ENCODE measurements around the gene CLIP1.

Gene CLIP1

DNA sequence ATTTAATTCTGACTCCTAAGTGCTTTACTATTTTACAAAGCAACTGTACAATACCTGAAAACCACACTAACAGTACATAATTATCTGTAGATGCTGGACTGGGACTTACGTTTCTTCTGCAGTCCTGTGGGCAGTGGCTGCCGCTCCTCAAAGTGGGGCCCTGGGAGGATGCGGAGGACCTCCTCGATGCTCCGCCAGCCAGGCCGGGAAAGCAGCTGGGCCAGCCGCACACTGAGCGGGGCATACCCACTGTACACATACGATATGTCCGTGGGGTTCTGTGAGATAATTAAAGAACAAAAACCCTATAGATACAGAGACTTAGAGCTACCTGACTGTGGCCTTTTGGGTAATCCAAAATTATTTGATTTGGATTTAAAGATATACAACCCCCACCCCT is 189.8 kb downstream of the CLIP1 start:
- H3K4me3 ChIP-seq (ENCODE audit: low read length) = no peak overlapping the region
- H3K27me3 ChIP-seq (replicated peaks; ENCODE audit: insufficient read depth, low read length) = no peaks in the 10 kb centered on the region
- no peak overlapping the region for H3K9ac ChIP-seq (ENCODE audit: low read length)
- no peak overlapping the region for H3K4me2 ChIP-seq (ENCODE audit: low read depth, low read length)
- no peak overlapping the region for H2AFZ ChIP-seq (ENCODE audit: low read length)
- H3K79me2 ChIP-seq (ENCODE audit: low read length) = no peaks in the 10 kb centered on the region
- no peaks in the 10 kb centered on the region for H3K4me1 ChIP-seq (ENCODE audit: low read length)
- H3F3A ChIP-seq (ENCODE audit: insufficient read depth, low read length) = no peaks in the 10 kb centered on the region
- H3K9me2 ChIP-seq (replicated peaks; ENCODE audit: insufficient read depth, low read length) = no peaks in the 10 kb centered on the region
- no peaks in the 10 kb centered on the region for H3K9me3 ChIP-seq (replicated peaks; ENCODE audit: insufficient read depth, low read length)
- TF ChIP-seq, protein P1, sequence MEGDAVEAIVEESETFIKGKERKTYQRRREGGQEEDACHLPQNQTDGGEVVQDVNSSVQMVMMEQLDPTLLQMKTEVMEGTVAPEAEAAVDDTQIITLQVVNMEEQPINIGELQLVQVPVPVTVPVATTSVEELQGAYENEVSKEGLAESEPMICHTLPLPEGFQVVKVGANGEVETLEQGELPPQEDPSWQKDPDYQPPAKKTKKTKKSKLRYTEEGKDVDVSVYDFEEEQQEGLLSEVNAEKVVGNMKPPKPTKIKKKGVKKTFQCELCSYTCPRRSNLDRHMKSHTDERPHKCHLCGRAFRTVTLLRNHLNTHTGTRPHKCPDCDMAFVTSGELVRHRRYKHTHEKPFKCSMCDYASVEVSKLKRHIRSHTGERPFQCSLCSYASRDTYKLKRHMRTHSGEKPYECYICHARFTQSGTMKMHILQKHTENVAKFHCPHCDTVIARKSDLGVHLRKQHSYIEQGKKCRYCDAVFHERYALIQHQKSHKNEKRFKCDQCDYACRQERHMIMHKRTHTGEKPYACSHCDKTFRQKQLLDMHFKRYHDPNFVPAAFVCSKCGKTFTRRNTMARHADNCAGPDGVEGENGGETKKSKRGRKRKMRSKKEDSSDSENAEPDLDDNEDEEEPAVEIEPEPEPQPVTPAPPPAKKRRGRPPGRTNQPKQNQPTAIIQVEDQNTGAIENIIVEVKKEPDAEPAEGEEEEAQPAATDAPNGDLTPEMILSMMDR (IDR thresholded peaks at IDR 0.05; ENCODE audit: low read length) = no peak
- no peak for TF ChIP-seq EZH2phosphoT487 (IDR thresholded peaks at IDR 0.05; ENCODE audit: low read length)
- TF ChIP-seq EZH2 (optimal IDR thresholded peaks at IDR 0.05; ENCODE audit: low read depth, low read length) = no peak
- no peak overlapping the region for H3K27ac ChIP-seq (ENCODE audit: low read length)
- no peak for DNase-seq
- no peaks in the 10 kb centered on the region for H3K36me3 ChIP-seq (replicated peaks; ENCODE audit: insufficient read depth, low read length)
- H4K20me1 ChIP-seq (ENCODE audit: insufficient read depth, low read length) = no peaks in the 10 kb centered on the region

DNA sequence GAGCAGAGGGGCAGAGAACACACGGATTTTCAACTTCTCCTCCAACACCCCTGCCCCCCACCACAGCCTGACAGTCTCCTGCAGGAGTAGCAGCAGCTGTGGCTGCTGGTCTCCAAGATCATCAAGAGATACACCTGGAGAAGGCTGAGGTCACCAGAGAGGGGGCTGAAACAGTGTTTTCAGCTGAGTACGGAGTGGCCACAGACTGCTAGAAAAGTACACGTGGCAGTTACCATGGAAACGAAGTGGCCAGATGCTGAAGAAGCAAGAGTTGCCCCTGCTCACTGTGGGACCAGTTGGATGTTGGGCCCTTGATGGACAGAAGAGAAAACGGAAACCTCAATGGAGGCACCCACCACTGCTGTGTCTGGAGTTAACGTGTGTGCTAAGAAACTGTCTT is 191.7 kb downstream of the CLIP1 start:
- Histone ChIP-seq H3K27me3 (replicated peaks; ENCODE audit: insufficient read depth, low read length) (no peaks in the 10 kb centered on the region), H3K4me1 (ENCODE audit: low read length) (no peaks in the 10 kb centered on the region), H3K9me3 (replicated peaks; ENCODE audit: insufficient read depth, low read length) (no peaks in the 10 kb centered on the region), H3K4me3 (ENCODE audit: low read length) (no peak overlapping the region), H2AFZ (ENCODE audit: low read length) (no peak overlapping the region), H3K4me2 (ENCODE audit: low read depth, low read length) (no peak overlapping the region), H3F3A (ENCODE audit: insufficient read depth, low read length) (no peaks in the 10 kb centered on the region), H3K36me3 (replicated peaks; ENCODE audit: insufficient read depth, low read length) (no peaks in the 10 kb centered on the region), H3K27ac (ENCODE audit: low read length) (no peak overlapping the region), H3K9me2 (replicated peaks; ENCODE audit: insufficient read depth, low read length) (no peaks in the 10 kb centered on the region), H3K79me2 (ENCODE audit: low read length) (no peaks in the 10 kb centered on the region), H3K9ac (ENCODE audit: low read length) (no peak overlapping the region), H4K20me1 (ENCODE audit: insufficient read depth, low read length) (no peaks in the 10 kb centered on the region)
- DNase-seq = no peak
- TF ChIP-seq, protein P1 (IDR thresholded peaks at IDR 0.05; ENCODE audit: low read length) = no peak
- TF ChIP-seq EZH2 (optimal IDR thresholded peaks at IDR 0.05; ENCODE audit: low read depth, low read length) (no peak), EZH2phosphoT487 (IDR thresholded peaks at IDR 0.05; ENCODE audit: low read length) (no peak)

DNA sequence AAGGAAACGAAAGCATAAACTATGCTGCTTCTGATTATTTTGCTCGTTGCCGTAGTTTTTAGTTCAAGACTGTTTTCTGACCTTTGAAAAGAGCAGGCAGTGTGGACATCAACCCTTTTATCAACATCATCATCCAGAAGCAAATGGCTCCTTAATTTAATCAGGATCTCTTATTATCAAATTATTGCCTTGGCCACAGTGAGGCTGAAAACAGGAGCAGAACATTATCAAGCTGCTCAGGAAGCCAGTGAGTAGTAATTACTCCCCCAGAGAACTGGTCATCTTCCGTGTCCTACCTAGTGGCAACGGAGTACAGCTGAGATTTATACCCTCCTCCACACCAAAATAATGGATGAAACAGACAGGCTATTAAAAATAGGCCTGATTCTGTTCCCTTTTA is 194.4 kb downstream of the CLIP1 start:
- Histone ChIP-seq H3K9ac (ENCODE audit: low read length) (no peak overlapping the region), H2AFZ (ENCODE audit: low read length) (no peak overlapping the region), H3K4me1 (ENCODE audit: low read length) (0 out of 2 replicates have a peak, but pooled peaks cover 3% of the 10 kb centered on the region), H3K4me3 (ENCODE audit: low read length) (no peak overlapping the region), H3K9me2 (replicated peaks; ENCODE audit: insufficient read depth, low read length) (no peaks in the 10 kb centered on the region), H3K27ac (ENCODE audit: low read length) (no peak overlapping the region), H3K9me3 (replicated peaks; ENCODE audit: insufficient read depth, low read length) (no peaks in the 10 kb centered on the region), H3K27me3 (replicated peaks; ENCODE audit: insufficient read depth, low read length) (no peaks in the 10 kb centered on the region), H3F3A (ENCODE audit: insufficient read depth, low read length) (no peaks in the 10 kb centered on the region), H3K79me2 (ENCODE audit: low read length) (peaks cover 22% of the 10 kb centered on the region), H3K36me3 (replicated peaks; ENCODE audit: insufficient read depth, low read length) (no peaks in the 10 kb centered on the region), H3K4me2 (ENCODE audit: low read depth, low read length) (no peak overlapping the region), H4K20me1 (ENCODE audit: insufficient read depth, low read length) (no peaks in the 10 kb centered on the region)
- TF ChIP-seq, protein P1 (IDR thresholded peaks at IDR 0.05; ENCODE audit: low read length) = no peak
- TF ChIP-seq EZH2phosphoT487 (IDR thresholded peaks at IDR 0.05; ENCODE audit: low read length) (no peak), EZH2 (optimal IDR thresholded peaks at IDR 0.05; ENCODE audit: low read depth, low read length) (no peak)
- no peak for DNase-seq
